GM19455 (cell line): ENCODE measurements around the gene NCK1.
"Not testable (repeated sequence)": the region's sequence is repeated elsewhere in the genome, so short reads cannot be mapped to it uniquely, and the experiment has no call there.

ENCODE experiments used
- ATAC-seq: cut with Tn5 transposase; IDR thresholded peaks from one replicate; pipeline ENCODE4 v1.9.1; 2021; ENCODE audit not compliant: unreplicated experiment

NCK1 gene

GRCh38 chr3:136982520-136983138 is 120.6 kb downstream of the NCK1 start:
- ATAC-seq, result no peak

- ATAC-seq, result no peak
Observed at GRCh38 chr3:136984837-136985236, 122.8 kb downstream of the NCK1 start.

- not testable (repeated sequence) for ATAC-seq
Observed at GRCh38 chr3:136987398-136987980, 125.5 kb downstream of the NCK1 start.

GRCh38 chr3:136988651-136989050 is 126.6 kb downstream of the NCK1 start:
- ATAC-seq, result no peak

GRCh38 chr3:136989781-136990524 is 127.9 kb downstream of the NCK1 start:
- no peak for ATAC-seq

GRCh38 chr3:136990826-136991225 is 128.8 kb downstream of the NCK1 start:
- no peak for ATAC-seq

- no peak for ATAC-seq
Observed at GRCh38 chr3:136992115-136992514, 130.1 kb downstream of the NCK1 start.

- no peak for ATAC-seq
Observed at GRCh38 chr3:136994772-136995516, 132.9 kb downstream of the NCK1 start.

- ATAC-seq, result no peak
Observed at GRCh38 chr3:136995652-136996051, 133.6 kb downstream of the NCK1 start.
